ENCODE results near the gene LINGO3. TPM values are rescaled to one million over a fixed set of nuclear protein-coding genes. Genes with fewer than 3 reads are reported as not detected.
A peak's percentile ranks its signal among the peaks of the same experiment; 100 is the strongest.
"Not testable (repeated sequence)": the region's sequence is repeated elsewhere in the genome, so short reads cannot be mapped to it uniquely, and the experiment has no call there.

Gene LINGO3
- total RNA-seq, 1 experiment from 2014 or later = 0.02 TPM

DNA sequence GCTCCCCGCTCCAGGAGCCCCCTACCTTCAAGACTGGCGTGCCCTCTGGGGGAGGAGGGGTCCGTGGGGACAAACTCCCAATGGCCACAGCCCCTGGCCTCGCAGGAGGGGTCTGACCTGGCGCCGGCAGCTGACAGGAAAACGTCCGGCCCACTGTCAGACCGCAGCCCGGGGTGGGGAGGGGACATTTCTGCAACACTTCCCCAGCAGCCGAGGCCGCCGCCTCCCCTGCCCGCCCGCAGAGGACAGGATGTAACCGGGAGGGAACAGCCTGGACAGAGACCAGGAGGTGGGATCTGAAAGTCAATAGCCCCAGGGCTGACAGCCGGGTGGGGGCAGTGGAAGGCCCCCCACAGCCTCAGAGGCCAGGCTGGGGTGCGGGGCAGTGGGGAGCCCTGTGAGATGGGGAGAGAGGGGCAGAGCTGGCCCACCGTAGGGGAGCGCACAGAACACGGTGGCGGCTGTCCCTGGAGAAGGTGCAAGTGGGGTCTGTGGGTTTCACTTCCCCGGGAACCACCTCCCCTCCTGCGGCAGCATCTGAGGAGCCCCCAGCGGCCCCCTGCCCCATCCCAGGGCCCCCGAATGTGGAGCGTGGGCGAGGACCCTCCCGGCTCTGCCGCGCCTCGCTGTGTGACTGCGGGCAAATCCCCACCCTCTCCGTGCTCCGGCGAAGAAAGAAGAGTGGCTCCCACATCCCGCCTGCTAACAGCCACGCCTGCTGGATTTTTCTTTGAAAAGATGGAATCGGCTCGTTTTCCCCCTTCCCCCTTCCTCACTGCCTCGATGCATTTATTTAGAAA lies 25.7 kb downstream of the LINGO3 start, which contains the start of gene PEAK3:
TSS of gene PEAK3 (minus strand) at position 114 of the 800 bp plus-strand sequence. CDS start 1,244 bp downstream, outside the sequence.
- no peak for DNase-seq (ENCODE audit: low spot score)

DNA sequence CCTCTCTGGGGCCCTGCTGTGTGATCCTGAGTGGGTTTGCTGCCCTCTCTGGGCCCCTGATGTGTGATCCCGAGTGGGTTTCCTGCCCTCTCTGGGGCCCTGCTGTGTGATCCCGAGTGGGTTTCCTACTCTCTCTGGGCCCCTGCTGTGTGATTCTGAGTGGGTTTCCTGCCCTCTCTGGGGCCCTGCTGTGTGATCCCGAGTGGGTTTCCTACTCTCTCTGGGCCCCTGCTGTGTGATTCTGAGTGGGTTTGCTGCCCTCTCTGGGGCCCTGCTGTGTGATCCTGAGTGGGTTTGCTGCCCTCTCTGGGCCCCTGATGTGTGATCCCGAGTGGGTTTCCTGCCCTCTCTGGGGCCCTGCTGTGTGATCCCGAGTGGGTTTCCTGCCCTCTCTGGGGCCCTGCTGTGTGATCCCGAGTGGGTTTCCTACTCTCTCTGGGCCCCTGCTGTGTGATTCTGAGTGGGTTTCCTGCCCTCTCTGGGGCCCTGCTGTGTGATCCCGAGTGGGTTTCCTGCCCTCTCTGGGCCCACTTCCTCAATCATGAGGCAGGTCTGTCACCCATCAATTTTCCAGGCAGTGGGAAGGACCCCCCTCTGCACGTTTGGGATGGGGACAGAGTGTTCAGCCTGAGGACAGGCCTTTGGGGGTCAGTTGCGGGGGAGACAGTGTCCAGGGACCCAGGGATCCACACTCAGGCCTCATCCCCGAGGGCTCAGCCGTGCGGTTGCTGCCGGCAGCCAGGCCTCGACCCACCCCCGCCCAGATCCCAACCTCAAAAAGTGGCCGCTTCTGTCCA lies 26.5 kb downstream of the LINGO3 start:
- not testable (repeated sequence) for DNase-seq (ENCODE audit: low spot score)

DNA sequence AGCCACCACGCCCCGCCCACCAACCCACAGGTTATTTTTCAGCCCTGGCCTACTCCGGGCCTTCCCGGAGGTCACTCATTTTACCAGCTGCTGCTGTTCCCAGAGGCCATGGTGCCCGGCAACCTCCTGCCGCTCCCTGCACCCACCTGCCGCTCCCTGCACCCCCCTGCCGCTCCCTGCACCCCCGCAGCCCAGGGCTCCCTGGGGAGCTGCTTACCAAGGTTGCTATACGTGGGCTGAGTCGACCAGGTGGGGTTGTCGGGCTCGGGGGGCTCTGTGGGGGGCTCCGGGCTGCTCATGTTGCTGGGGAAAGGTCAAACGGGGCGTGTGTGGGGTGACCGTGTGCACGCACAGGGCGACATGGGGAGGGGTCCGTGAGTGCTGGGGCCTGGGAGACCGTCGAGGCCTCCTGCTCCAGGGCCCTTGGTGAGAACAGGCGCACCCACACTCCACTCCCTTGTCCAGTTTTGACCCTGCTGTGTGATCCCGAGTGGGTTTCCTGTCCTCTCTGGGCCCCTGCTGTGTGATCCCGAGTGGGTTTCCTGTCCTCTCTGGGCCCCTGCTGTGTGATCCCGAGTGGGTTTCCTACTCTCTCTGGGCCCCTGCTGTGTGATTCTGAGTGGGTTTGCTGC lies 27.2 kb downstream of the LINGO3 start:
- DNase-seq (ENCODE audit: low spot score) = no peak

DNA sequence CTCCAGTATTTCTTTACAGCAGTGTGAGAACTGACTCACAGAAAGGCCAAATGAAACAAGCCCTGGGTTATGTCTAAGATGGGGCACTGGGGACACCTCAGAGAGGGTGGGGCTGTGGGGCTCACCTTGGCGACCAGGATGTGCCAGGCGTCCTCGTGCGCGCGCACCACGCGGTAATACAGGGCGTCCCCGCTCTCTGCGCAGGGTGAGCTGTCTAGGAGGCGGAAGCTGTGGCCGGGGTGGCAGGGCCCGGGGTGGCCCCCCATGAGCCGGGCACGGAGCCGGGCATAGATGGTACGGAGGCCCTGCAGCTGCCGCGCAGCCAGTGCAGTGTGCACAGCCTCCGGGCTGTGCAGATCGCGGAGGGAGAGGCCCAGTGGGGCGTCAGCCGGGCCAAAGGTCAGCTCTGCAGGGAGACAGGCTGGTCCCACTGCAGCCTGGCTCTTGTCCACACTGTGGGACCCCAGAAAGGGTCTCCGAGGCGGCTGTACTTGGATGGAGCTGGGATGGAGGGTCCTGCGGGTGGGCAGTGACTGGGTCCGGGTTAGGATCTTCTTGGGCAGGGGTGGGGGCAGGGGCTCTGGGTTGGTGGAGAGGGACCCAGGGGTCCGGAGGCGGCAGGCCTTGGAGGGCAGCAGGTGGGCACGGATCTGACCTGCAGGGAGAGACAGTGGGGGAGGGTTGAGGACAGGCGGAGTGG lies 29.3 kb downstream of the LINGO3 start:
- no peak for DNase-seq (ENCODE audit: low spot score)

DNA sequence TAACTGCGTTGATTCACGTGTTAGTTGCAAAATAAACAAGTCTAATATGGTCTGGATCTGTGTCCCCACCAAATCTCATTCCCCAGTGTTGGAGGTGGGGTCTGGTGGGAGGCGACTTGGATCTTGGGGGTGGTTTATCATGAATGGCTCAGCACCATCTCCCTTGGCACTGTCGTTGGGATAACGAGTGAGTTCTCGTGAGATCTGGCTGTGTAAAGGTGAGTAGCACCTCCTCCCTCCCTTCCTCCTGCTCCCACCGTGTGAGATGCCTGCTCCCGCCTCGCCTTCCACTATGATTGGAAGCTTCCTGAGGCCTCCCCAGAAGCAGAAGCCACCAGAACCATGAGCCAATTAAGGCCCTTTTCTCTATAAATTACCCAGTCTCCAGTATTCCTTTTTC lies 30.8 kb downstream of the LINGO3 start:
- no peak for DNase-seq (ENCODE audit: low spot score)

DNA sequence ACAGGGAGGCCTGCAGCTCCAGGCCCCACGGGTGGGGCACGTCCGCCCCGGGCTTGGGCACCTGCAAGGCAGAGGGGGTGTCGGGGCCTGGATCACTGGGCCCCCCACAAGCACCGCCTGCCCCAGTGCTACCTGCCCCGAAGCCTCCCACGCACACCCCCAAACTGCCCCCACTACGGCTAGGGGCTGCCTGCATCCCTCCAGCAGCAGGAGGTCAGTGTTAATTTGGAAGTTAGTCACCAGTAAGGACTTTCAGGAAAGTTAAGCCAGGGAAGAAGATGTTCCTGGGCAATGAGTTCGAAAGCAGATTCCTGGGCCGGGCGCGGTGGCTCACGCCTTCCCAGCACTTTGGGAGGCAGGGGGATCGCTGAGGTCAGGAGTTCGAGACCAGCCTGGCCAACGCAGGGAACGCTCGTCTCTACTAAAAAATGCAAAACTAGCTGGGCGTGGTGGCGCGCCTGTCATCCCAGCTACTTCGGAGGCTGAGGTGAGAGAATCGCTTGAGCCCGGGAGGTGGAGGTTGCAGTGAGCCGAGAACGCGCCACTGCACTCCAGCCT lies 31.4 kb downstream of the LINGO3 start:
- DNase-seq (ENCODE audit: low spot score) = no peak

DNA sequence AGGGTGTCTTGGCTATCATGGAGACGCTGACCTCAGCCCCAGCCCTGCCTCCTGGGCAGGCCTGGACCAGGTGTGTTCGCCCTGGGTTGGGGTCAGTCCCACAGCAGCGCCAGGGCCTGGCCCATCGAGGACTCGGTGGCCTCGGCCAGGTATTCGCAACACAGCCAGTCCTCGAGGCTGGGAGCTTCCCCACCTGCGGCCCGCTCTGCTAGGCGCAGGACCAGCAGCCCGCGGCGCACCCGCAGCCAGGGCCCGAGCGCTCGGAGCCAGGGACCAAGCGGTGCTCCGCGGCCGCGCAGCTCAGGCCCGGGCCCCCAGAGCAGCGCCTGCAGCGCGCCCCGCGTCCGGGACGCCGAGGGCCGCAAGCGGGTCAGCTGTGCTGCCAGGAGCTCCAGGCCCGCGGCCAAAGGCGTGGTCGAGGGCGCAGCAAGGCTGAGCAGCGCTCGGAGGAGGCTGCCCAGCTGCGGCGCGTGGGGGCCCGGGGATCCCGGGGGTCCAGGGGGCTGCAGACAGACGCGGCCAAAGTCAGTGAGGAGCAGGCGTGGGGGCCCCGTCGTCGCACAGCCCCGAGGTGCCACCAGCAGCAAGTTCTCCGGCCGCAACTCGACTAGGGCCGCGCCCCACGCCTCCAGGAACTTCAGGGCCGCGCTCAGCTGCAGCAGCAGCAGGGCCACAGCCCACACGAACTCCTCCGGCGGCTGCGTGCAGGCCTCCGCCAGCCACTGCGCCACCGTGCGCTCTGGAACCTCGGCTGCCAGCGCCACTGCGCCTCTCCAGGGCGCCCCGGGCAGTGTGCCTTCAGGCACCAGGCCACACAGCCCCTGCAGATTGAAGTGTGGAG lies 32.1 kb downstream of the LINGO3 start:
- DNase-seq (ENCODE audit: low spot score) = no peak

DNA sequence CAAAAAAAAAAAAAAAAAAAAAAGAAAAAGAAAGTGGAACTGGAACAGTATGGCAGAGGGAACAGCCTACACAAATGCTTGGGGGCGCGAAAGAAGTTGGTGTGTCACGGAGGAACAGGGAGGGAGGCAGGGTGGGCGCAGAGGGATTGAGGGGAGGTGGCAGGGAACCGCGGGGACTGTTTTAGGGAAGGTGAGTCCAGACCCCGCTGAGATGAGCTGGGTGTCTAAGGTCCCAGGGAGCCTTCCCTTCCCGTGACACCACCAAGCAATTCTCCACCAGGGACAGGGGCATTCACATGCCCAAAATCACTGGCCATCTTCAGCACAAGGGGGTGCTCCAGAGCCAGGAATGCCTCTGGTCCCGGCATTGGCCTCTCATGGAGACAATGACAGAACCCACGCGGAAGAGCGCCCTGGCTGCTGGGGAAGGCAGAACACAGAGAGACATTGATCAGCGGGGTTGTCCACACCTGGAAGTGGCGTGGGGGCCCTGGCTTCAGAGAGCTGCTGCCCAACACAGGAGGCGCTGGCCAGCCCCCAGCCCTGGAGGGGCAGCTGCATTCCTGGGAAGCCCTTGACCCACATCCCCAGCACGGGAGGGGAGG lies 32.9 kb downstream of the LINGO3 start:
- peak; percentile 52 for DNase-seq (ENCODE audit: low spot score)

DNA sequence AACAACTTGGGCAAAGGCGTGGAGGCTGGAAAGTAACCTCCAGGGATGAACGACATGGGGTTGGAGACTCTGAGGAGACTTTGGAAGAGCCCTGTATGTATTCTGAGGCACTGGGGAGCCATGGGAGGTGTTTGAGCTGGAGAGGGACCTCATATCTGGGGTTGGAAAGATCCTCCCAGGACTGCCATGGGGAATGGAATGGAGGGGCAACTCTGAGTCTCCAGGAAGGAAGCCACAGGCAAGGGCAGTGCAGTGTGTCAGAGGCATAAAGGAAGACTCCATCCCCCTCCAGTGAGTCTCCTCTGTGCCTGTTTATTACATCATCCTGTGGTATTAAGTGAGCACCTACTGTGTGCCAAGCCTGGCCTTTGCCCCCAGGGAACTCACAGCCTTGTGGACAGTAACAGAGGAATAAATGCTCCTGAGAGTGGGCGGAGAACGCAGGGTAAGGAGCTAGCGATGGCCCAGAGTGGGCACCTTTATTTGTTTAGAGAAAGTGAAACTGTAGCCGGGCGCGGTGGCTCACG lies 33.7 kb downstream of the LINGO3 start:
- no peak for DNase-seq (ENCODE audit: low spot score)

DNA sequence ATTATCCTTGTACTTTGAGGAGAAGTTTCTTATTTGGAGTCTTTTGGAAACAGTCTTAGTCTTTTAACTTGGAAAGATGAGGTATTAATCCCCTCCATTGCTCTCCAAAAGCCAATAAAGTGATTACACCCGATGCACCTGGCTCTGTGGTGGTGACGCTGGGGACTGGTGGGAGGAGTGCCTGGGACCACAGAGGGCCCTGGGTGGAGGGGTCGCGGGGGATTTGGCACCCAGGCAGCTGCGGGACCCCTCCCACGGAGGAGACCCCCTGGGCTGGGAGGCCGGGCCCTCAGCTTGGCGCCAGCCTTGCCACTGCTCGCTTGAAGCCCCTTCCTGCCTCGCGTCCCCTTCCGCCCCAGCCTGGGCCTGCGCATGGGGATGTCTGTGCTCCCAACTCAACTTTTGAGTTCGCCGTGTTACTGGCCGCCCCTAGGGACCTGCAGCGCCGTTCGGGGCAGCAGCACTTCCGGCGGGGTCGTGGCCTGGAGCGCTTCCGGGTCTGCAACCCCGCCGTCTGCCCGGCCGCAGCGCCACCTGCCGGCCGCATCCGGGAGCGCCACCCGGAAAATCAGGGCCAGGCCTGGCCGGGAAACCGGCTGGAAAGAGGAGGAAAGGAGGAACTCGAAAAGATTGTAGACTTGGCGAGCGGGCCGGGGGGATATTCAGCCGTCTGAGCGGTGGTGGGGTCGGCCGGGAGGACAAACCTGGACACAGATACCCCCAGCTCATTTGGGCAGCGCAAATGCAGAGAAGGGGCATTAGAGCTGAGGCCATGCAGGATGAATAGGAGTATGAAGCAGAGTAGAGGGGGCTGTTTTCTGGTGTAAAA lies 34.4 kb downstream of the LINGO3 start:
- peak; percentile 64 for DNase-seq (ENCODE audit: low spot score)

DNA sequence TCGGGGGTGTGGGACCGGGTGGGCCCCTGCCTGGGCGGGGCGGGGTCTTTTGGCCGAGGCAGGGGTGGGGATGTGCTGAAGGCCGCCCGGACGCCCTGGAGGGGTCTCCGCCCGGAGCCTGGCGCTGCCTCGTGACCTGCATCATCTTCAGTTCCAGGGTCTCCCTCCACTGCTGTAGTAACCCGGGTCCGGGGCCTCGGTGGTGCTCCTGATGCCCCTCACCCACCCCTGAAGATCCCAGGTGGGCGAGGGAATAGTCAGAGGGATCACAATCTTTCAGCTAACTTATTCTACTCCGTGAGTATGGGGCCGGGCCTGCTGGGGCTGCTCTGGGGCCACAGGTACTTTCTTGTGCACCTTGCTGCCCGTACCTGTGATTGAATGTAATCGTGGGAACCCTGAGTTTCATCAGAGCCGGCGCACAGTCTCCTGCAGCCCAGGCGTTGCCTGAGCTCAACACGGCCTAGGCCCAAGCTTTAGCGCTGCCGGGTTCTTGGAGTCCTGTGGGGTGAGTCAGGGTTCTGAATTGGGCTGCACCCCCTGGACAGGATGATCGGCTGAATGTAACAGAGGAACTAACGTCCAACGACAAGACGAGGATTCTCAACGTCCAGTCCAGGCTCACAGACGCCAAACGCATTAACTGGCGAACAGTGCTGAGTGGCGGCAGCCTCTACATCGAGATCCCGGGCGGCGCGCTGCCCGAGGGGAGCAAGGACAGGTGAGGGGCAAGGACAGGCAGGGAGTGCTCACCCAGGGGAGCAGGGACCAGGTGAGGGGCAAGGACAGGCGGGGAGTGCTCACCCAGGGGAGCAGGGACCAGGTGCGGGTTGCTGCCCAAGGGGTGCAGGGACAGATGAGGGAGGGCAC lies 36.5 kb downstream of the LINGO3 start:
- no peak for DNase-seq (ENCODE audit: low spot score)

DNA sequence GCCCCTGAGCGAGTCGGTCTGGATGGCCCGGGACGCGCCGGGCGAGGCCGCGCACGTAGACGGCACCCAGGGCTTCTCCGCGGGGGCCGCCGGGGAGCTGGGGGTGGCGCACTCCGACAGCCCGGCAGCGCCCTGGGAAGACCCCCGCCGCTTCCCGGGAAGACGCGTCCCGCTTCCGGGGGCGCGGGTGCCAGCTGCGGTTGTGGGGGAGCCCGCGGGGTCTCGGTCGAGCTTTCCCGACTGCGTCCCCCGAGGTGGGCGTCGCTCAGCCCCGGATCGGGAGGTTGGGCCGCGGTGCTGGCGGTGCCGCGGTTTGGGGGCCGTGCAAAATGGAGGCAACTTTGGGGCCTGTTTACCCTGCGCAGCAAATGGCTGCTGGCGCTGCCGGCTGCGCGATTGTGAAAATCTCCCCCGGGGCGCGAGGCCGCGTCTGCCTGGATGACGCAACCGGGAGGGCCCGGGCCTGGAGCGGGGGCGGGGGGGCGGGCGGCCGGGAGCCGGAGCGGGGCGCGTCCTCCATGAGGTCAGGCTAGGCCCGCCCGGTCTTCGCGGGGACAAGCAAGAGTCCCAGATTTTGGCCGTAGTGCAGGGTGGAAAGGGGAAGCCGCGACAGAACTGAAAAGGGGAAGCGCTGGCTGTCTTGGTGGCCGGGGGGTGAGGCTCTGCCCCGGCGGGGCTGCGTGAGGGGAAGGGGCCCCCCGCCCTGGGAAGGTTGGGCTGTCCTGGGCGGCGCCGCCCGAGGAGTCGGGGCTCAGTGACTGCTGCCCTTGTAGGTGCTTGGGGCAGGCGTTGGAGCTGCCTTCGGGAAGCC lies 37.3 kb downstream of the LINGO3 start:
- peak; percentile 55 for DNase-seq (ENCODE audit: low spot score)

DNA sequence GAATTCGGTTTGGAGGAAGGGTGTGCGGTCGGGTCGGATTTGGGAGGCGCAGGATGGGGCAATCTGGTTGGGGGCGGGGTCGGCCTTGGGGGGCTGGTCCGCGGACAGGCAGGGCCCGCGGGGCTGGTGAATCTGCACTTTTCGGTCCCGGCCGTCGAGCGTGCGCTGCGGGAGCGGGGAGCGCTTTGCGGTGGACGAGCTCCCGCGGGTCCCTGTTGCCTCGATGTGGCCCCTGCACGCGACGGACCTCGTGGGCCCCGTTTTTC lies 37.9 kb downstream of the LINGO3 start:
- DNase-seq (ENCODE audit: low spot score) = no peak

DNA sequence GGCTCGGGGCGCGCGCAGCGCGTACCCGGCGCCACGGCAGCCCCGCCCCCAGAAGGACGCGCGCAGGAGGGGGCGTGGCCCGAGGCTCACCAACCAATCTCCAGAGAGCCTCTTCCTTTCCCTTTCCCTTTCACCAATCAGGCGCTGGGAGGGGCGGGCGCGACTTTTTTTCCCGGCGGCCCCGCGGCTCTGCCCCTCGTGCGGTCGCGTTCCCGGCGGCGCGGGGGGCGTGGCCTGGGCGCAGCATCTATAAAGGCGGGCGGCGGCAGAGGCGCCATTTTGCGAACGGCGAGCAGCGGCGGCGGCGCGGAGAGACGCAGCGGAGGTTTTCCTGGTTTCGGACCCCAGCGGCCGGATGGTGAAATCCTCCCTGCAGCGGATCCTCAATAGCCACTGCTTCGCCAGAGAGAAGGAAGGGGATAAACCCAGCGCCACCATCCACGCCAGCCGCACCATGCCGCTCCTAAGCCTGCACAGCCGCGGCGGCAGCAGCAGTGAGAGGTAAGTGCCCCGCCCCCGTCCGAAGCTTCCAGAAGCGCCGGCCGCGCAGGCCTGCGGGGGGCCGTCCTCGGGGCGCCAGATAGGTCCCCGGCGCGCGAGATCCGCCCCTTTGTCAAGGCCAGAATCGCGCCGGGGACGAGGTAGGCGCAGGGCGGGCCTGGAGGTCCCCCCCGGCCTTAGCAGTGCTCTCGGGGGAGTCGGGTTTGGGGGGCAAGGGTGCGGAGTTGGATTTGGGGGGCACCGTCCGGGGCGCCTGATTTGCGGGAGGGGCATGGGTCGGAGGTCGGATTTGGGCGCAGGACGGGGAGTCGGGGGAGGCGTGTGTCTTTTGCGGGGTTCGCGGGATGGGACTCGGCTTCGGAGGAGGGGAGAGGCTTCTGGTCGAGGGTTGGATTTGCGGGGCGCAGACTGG lies 38.5 kb downstream of the LINGO3 start:
- DNase-seq (ENCODE audit: low spot score) = peak; percentile 89

DNA sequence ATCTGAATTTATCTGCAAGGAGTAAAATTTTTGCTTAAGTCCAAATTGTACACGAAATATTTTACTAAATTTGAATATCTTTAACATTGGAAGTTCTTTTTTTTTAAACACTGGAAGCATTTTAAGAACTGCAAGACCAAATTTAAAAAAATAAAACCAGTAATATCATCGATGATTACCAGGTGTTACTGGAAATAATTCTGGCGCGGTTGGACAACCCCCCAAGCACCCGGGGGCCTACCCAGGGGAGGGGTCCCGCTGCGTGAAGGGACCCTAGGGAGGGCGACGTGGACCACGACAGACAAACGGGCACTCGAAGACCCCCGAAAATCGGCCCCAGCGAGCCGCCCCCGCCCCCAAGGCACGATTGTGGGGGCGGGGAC lies 39.1 kb downstream of the LINGO3 start:
- DNase-seq (ENCODE audit: low spot score) = no peak

DNA sequence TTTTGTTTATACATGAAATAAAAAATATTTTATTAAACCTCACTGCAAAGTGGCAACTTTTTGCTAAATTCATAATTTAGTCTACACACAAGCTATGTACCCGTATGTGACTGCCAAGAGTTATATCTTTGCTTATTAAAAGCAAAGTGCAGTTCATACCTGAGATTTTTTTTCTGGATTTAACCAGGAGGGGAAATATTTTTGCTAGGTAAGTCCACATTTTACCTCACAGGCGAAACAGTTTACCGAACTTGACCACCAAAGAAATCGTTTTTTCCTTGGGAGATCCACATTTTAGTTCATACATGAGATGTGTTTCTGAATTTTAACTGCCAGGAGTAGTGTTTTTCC lies 39.5 kb downstream of the LINGO3 start:
- no peak for DNase-seq (ENCODE audit: low spot score)
